IPS-18c (cell line): ENCODE results near the gene MYOM3.
"Not testable (repeated sequence)": the region's sequence is repeated elsewhere in the genome, so short reads cannot be mapped to it uniquely, and the experiment has no call there.

Source experiments
- H3K4me3 ChIP-seq: 2 replicates; pipeline ENCODE4 v1.7.0; 2013; ENCODE audit warnings: low read depth, mild to moderate bottlenecking, low read length, moderate library complexity; ENCODE audit not compliant: insufficient read depth
- H3K9me3 ChIP-seq: one replicate; pipeline ENCODE4 v1.6.1; 2013; ENCODE audit warnings: mild to moderate bottlenecking, low read length, moderate library complexity; ENCODE audit not compliant: control insufficient read depth, insufficient read depth

Gene MYOM3

GRCh38 chr1:24008574-24009184, 103.3 kb downstream of the MYOM3 start:
- H3K4me3 ChIP-seq, H3K9me3 ChIP-seq: not testable (repeated sequence)

GRCh38 chr1:24007079-24007478, 104.9 kb downstream of the MYOM3 start:
- Histone ChIP-seq H3K4me3 (no peak overlapping the region), H3K9me3 (peaks cover 2% of the 10 kb centered on the region)
